GM12878 (cell line): ENCODE measurements around the gene MCF2L2. TPM values are rescaled to one million over a fixed set of nuclear protein-coding genes. Genes with fewer than 3 reads are reported as not detected.

Experiments
- ASH2L ChIP-seq: fragments of 300-600, 200-600 bp; sonication (generic); IDR thresholded peaks from 2 replicates; pipeline ENCODE4 v1.6.1; 2017; ENCODE audit warnings: low read depth, mild to moderate bottlenecking, borderline replicate concordance
- BACH1 ChIP-seq: fragments of 450-650 bp; IDR thresholded peaks from 2 replicates; pipeline ENCODE4 v1.6.1; 2017; ENCODE audit warnings: mild to moderate bottlenecking, borderline replicate concordance
- CREB1 ChIP-seq: IDR thresholded peaks from 2 replicates; pipeline ENCODE4 v1.6.1; 2012; ENCODE audit warnings: low read depth, mild to moderate bottlenecking, inconsistent platforms
- DPF2 ChIP-seq: fragments of 450-650 bp; IDR thresholded peaks from 2 replicates; pipeline ENCODE4 v1.6.1; 2017; ENCODE audit warnings: mild to moderate bottlenecking
- E4F1 ChIP-seq: fragments of 450-650 bp; IDR thresholded peaks from 2 replicates; pipeline ENCODE4 v1.6.1; 2018; ENCODE audit warnings: borderline replicate concordance, mild to moderate bottlenecking; ENCODE audit not compliant: partially characterized antibody
- ETV6 ChIP-seq, 2 experiments: fragments of 450-650 bp in 1 of 2; IDR thresholded peaks in 1 of 2; conservative IDR thresholded peaks in 1 of 2; 2 replicates each; pipeline ENCODE4 v1.6.1; 2014; ENCODE audit warnings: antibody characterized with exemption in 1 of 2, borderline replicate concordance in 1 of 2, low read depth in 1 of 2, mild to moderate bottlenecking in 1 of 2, moderate library complexity in 1 of 2
- FOXM1 ChIP-seq: IDR thresholded peaks from 2 replicates; pipeline ENCODE4 v1.6.1; 2012; ENCODE audit warnings: low read depth, mild to moderate bottlenecking, inconsistent platforms, low read length, moderate library complexity
- IRF5 ChIP-seq: fragments of 450-650 bp; IDR thresholded peaks from 2 replicates; pipeline ENCODE4 v1.6.1; 2017; ENCODE audit warnings: borderline replicate concordance
- JUND ChIP-seq: IDR thresholded peaks from 2 replicates; pipeline ENCODE4 v1.6.1; 2012; ENCODE audit warnings: low read depth, mild to moderate bottlenecking, low read length, improper control_type of control experiment, moderate library complexity
- KAT2A ChIP-seq: conservative IDR thresholded peaks from 2 replicates; pipeline ENCODE4 v1.6.1; 2011; ENCODE audit warnings: low read depth, low read length; ENCODE audit not compliant: control insufficient read depth
- MTA2 ChIP-seq: fragments of 450-650 bp; IDR thresholded peaks from 2 replicates; pipeline ENCODE4 v1.6.1; 2016; ENCODE audit warnings: low read depth, mild to moderate bottlenecking, moderate library complexity
- NBN ChIP-seq: fragments of 450-650 bp; IDR thresholded peaks from 2 replicates; pipeline ENCODE4 v1.6.1; 2016
- NFIC ChIP-seq: IDR thresholded peaks from 2 replicates; pipeline ENCODE4 v1.6.1; 2012; ENCODE audit warnings: low read depth, mild to moderate bottlenecking, inconsistent platforms, low read length, moderate library complexity
- NR2C1 ChIP-seq: fragments of 450-650 bp; IDR thresholded peaks from 2 replicates; pipeline ENCODE4 v1.6.1; 2017; ENCODE audit warnings: antibody characterized with exemption, mild to moderate bottlenecking, moderate library complexity
- NR2F1 ChIP-seq: fragments of 450-650 bp; conservative IDR thresholded peaks from 2 replicates; pipeline ENCODE4 v1.6.1; 2017; ENCODE audit warnings: mild to moderate bottlenecking
- PAX5 ChIP-seq: IDR thresholded peaks from 2 replicates; pipeline ENCODE4 v1.6.1; 2011; ENCODE audit warnings: low read depth, low read length, borderline replicate concordance
- POLR2AphosphoS5 ChIP-seq: IDR thresholded peaks from 2 replicates; pipeline ENCODE4 v1.6.1; 2011; ENCODE audit warnings: mild to moderate bottlenecking, low read length, inconsistent platforms
- RCOR1 ChIP-seq: conservative IDR thresholded peaks from 2 replicates; pipeline ENCODE4 v1.6.1; 2012; ENCODE audit warnings: low read depth, low read length, improper control_type of control experiment
- SP1 ChIP-seq: IDR thresholded peaks from one replicate; pipeline ENCODE4 v1.6.1; 2011; ENCODE audit warnings: low read depth, low read length
- SREBF2 ChIP-seq: IDR thresholded peaks from 2 replicates; pipeline ENCODE4 v1.6.1; 2012; ENCODE audit warnings: mild to moderate bottlenecking, low read length
- TAF1 ChIP-seq: IDR thresholded peaks from 2 replicates; pipeline ENCODE4 v1.6.1; 2011; ENCODE audit warnings: mild to moderate bottlenecking, low read depth, low read length, borderline replicate concordance
- TCF12 ChIP-seq: IDR thresholded peaks from 2 replicates; pipeline ENCODE4 v1.6.1; 2011; ENCODE audit warnings: low read depth, mild to moderate bottlenecking, low read length
- TCF3 ChIP-seq: IDR thresholded peaks from 2 replicates; pipeline ENCODE4 v1.6.1; 2012; ENCODE audit warnings: low read depth, mild to moderate bottlenecking, low read length, borderline replicate concordance; ENCODE audit not compliant: insufficient read depth
- YY1 ChIP-seq: IDR thresholded peaks from 2 replicates; pipeline ENCODE4 v1.6.1; 2011; ENCODE audit warnings: low read depth, mild to moderate bottlenecking, low read length
- ZNF24 ChIP-seq: fragments of 450-650 bp; IDR thresholded peaks from 2 replicates; pipeline ENCODE4 v1.6.1; 2017; ENCODE audit warnings: antibody characterized with exemption, mild to moderate bottlenecking
- ZNF384 ChIP-seq: IDR thresholded peaks from 2 replicates; pipeline ENCODE4 v1.6.1; 2012; ENCODE audit warnings: low read depth, mild to moderate bottlenecking, low read length, improper control_type of control experiment, borderline replicate concordance
- ZZZ3 ChIP-seq: IDR thresholded peaks from 2 replicates; pipeline ENCODE4 v1.6.1; 2011; ENCODE audit warnings: low read depth; ENCODE audit not compliant: control insufficient read depth, insufficient read length
- polyA plus RNA-seq, 11 experiments: library from polyadenylated mRNA; depleted of rRNA in 4 of 11; unstranded in 6 of 11; stranded (reverse) in 5 of 11; fragments of >200 nt; fragmentation: Nextera tagmentation in 4 of 11; fragmentation: Illumina TruSeq in 1 of 11; extraction: Ambion mirVana in 4 of 11; extraction: Trizol in 1 of 11; gene quantifications; 1 replicate in 1 of 11; 2 replicates in 10 of 11; pipeline versions ENCODE4 v1.2.1 to v1.2.3, GENCODE V29; 2011 to 2016; ENCODE audit warnings: inconsistent platforms in 2 of 11, missing spikeins in 2 of 11, low read depth in 1 of 11
- total RNA-seq, 4 experiments: library from RNA; depleted of rRNA in 3 of 4; stranded (reverse); fragments of >200 nt in 3 of 4; fragmentation: Illumina TruSeq in 1 of 4; extraction: Trizol in 1 of 4; gene quantifications; 2 replicates each; pipeline versions ENCODE4 v1.2.1 to v1.2.3, GENCODE V29; 2013 to 2021

MCF2L2 gene
- total and polyA plus RNA-seq, 10 of the 15 experiments (the other 5 are each of a cell fraction or from before 2014, with no cell fraction given) = 0.37 to 2.8 (median 1.4) TPM

- TF ChIP-seq YY1 (no peak), ZNF24 (peak; percentile 96), NBN (peak; percentile 86; the same call in 1 of the 2 replicates), ZNF384 (no peak), POLR2AphosphoS5 (peak; percentile 39; the same call in 1 of the 2 replicates), NR2C1 (peak; percentile 42; the same call in 1 of the 2 replicates), ZZZ3 (no peak), ASH2L (no peak), ETV6 (conservative IDR thresholded peaks at IDR 0.05 in 1 of 2, IDR thresholded peaks at IDR 0.05 in 1 of 2; ENCODE audit: borderline replicate concordance in 1 of 2, low read depth in 1 of 2) (peak in 1 of 2 experiments; percentile 95; a peak in 2 of 4 replicates), NFIC (peak; percentile 61; the same call in 1 of the 2 replicates), RCOR1 (no peak), BACH1 (peak; percentile 87; the same call in 1 of the 2 replicates), MTA2 (peak; percentile 78), DPF2 (peak; percentile 77), JUND (peak; percentile 63; the same call in 1 of the 2 replicates), IRF5 (no peak), SP1 (peak; percentile 13), SREBF2 (no peak), NR2F1 (peak; percentile 79), PAX5 (peak; percentile 58; the same call in 1 of the 2 replicates), CREB1 (peak; percentile 91), TCF3 (peak; percentile 73; the same call in 1 of the 2 replicates), E4F1 (peak; percentile 30), FOXM1 (peak; percentile 38; the same call in 1 of the 2 replicates), KAT2A (no peak), TCF12 (peak; percentile 83), TAF1 (no peak)
These were observed 142.5 kb downstream of the MCF2L2 start (continued) for GRCh38 chr3:183285828-183286457.
